K562 (cell line): ENCODE results near the gene EFCAB13. TPM values are rescaled to one million over a fixed set of nuclear protein-coding genes. Genes with fewer than 3 reads are reported as not detected.

Source experiments
- AFF1 ChIP-seq, 2 experiments: fragments of 450-650 bp; IDR thresholded peaks; 2 replicates each; pipeline ENCODE4 v1.6.1; 2018; ENCODE audit warnings: mild to moderate bottlenecking in 2 of 2, low read depth in 1 of 2; ENCODE audit not compliant: partially characterized antibody in 2 of 2
- HES1 ChIP-seq: fragments of 450-650 bp; IDR thresholded peaks from 2 replicates; pipeline ENCODE4 v1.6.1; 2016; ENCODE audit warnings: low read depth, mild to moderate bottlenecking, moderate library complexity
- MIER1 ChIP-seq: fragments of 450-650 bp; IDR thresholded peaks from 2 replicates; pipeline ENCODE4 v1.6.1; 2016; ENCODE audit warnings: antibody characterized with exemption, mild to moderate bottlenecking, low read depth
- MLLT1 ChIP-seq, 2 experiments: fragments of 450-650 bp; IDR thresholded peaks; 2 replicates each; pipeline ENCODE4 v1.6.1; 2016
- SMARCE1 ChIP-seq: fragments of 450-650 bp; IDR thresholded peaks from 2 replicates; pipeline ENCODE4 v1.7.1; 2016; ENCODE audit warnings: mild to moderate bottlenecking
- THRAP3 ChIP-seq: fragments of 450-650 bp; IDR thresholded peaks from 2 replicates; pipeline ENCODE4 v1.6.1; 2016; ENCODE audit warnings: mild to moderate bottlenecking, inconsistent platforms, borderline replicate concordance
- TSC22D4 ChIP-seq: fragments of 450-650 bp; IDR thresholded peaks from 2 replicates; pipeline ENCODE4 v1.6.1; 2016; ENCODE audit warnings: missing genetic modification characterization, missing biosample characterization, control low read depth
- ZNF232 ChIP-seq: sonication (generic); formaldehyde crosslinking; IDR thresholded peaks from 2 replicates; pipeline ENCODE4 v1.8.0; 2022; ENCODE audit warnings: mild to moderate bottlenecking, missing genetic modification reagents
- ZNF740 ChIP-seq, 3 experiments: fragments of 200-800 bp in 1 of 3; sonication (Bioruptor generic) in 1 of 3; sonication (generic) in 1 of 3; formaldehyde crosslinking in 1 of 3; IDR thresholded peaks; 2 replicates each; pipeline versions ENCODE4 v1.6.1 to v1.8.0; 2016 to 2022; ENCODE audit warnings: mild to moderate bottlenecking in 2 of 3, missing compliant biosample characterization in 2 of 3, missing genetic modification characterization in 2 of 3, missing genetic modification reagents in 1 of 3
- polyA plus RNA-seq, 8 experiments: library from polyadenylated mRNA; depleted of rRNA in 4 of 8; stranded (reverse) in 5 of 8; unstranded in 3 of 8; fragments of >200 nt; fragmentation: Nextera tagmentation in 2 of 8; fragmentation: Illumina TruSeq in 1 of 8; extraction: Ambion mirVana in 2 of 8; extraction: Trizol in 1 of 8; gene quantifications; 2 replicates each; pipeline versions ENCODE4 v1.2.1 to v1.2.3, GENCODE V29; 2011 to 2014; ENCODE audit warnings: inconsistent platforms in 1 of 8, missing spikeins in 1 of 8
- total RNA-seq, 7 experiments: library from RNA; depleted of rRNA in 6 of 7; stranded (reverse); fragments of >200 nt in 6 of 7; fragmentation: Illumina TruSeq in 2 of 7; extraction: Trizol in 2 of 7; gene quantifications; 2 replicates each; pipeline versions ENCODE4 v1.2.1 to v1.2.3, GENCODE V29; 2011 to 2021; ENCODE audit warnings: low replicate concordance in 1 of 7

EFCAB13 gene
- total and polyA plus RNA-seq, 9 of the 15 experiments (the other 6 are each of a cell fraction or from before 2014, with no cell fraction given), result 0.32 to 1.3 (median 0.95) TPM

GRCh38 chr17:47324224-47325020, 667 bp downstream of the EFCAB13 start (continued):
- peak in 1 of 2 experiments; percentile 49 for TF ChIP-seq AFF1 (IDR thresholded peaks at IDR 0.05; ENCODE audit: low read depth in 1 of 2, partially characterized antibody in 2 of 2)
- no peak for TF ChIP-seq ZNF740 (CRISPR knock-in tag; IDR thresholded peaks at IDR 0.05)
- TF ChIP-seq ZNF740 (tag; IDR thresholded peaks at IDR 0.05), result 0 out of 4 replicates have a peak, but pooled peaks of 1 of the 2 experiments have one; percentile 21
- no peak for TF ChIP-seq TSC22D4
- TF ChIP-seq MIER1, result 0 out of 2 replicates have a peak, but pooled peaks have one; percentile 49
- no peak for TF ChIP-seq ZNF232 (CRISPR knock-in tag)
- 0 out of 2 replicates have a peak, but pooled peaks have one; percentile 8 for TF ChIP-seq HES1
- peak; percentile 10; the same call in 1 of the 2 replicates for TF ChIP-seq SMARCE1
- TF ChIP-seq THRAP3, result peak; percentile 48
- TF ChIP-seq MLLT1 (IDR thresholded peaks at IDR 0.05), result 0 out of 4 replicates have a peak, but pooled peaks of 1 of the 2 experiments have one; percentile 82
